Psoas muscle (tissue), 8 donors: Measurements from ENCODE around the gene BBIP1. TPM values are rescaled to one million over a fixed set of nuclear protein-coding genes. Genes with fewer than 3 reads are reported as not detected.
A peak's percentile ranks its signal among the peaks of the same experiment; 100 is the strongest.

ENCODE experiments used
- ATAC-seq, 4 donors: fragments of 200-7000 bp; cut with Tn5 transposase; one replicate each; pipeline ENCODE4 v1.9.1; 2020; ENCODE audit warnings: moderate library complexity in 3 of 4, mild to moderate bottlenecking in 2 of 4
- DNase-seq, 2 donors: peaks; one replicate each; pipeline ENCODE4 v3.0.0-alpha.2; 2020
- H3K27ac ChIP-seq: fragments of 200-600 bp; one replicate; pipeline ENCODE4 v1.8.0; 2022
- H3K27me3 ChIP-seq, 3 donors: fragments of 200-600 bp in 1 of 3; one replicate each; pipeline versions ENCODE4 v1.6.1 to v1.8.0; 2013 to 2022; ENCODE audit warnings: low read length in 2 of 3, mild to moderate bottlenecking in 2 of 3, moderate library complexity in 1 of 3; ENCODE audit not compliant: insufficient read depth in 3 of 3
- H3K36me3 ChIP-seq, 2 donors: fragments of 200-600 bp in 1 of 2; one replicate each; pipeline versions ENCODE4 v1.6.1 to v1.8.0; 2013 to 2022; ENCODE audit warnings: low read depth in 1 of 2, mild to moderate bottlenecking in 1 of 2, moderate library complexity in 1 of 2; ENCODE audit not compliant: insufficient read depth in 1 of 2
- H3K4me1 ChIP-seq: fragments of 200-600 bp; one replicate; pipeline ENCODE4 v1.8.0; 2022
- H3K4me3 ChIP-seq: fragments of 200-600 bp; one replicate; pipeline ENCODE4 v1.8.0; 2022; ENCODE audit warnings: mild to moderate bottlenecking
- H3K9me3 ChIP-seq: fragments of 200-600 bp; one replicate; pipeline ENCODE4 v1.8.0; 2022
- WGBS, 3 donors: extraction: QIAGEN DNeasy Blood & Tissue Kit; methylation state at CpG; one replicate each; pipeline versions ENCODE4 v1.1.6 to v1.1.7; 2013; 5-methylcytosine and 5-hydroxymethylcytosine counted together
- intact Hi-C, 2 donors: fragments of 100-400 bp; cut with DNase I; formaldehyde crosslinking; loops; one replicate each; pipeline versions ENCODE4 v1.11.0 to v1.14.2; 2022
- polyA plus RNA-seq, 3 donors: library from polyadenylated mRNA; stranded (reverse); fragments of 200-250 nt; gene quantifications; one replicate each; pipeline ENCODE4 v1.2.3, GENCODE V29; 2013
- total RNA-seq, 4 donors: library from RNA; stranded (reverse); fragmentation: NEBNext Ultra II Directional in 2 of 4; extraction: Animal tissue kit (Norgen Biotek cat#: 25700) in 2 of 4; gene quantifications; one replicate each; pipeline versions ENCODE4 v1.2.1 to v1.2.4, GENCODE V29; 2021 to 2023
- TF ChIP-seq, protein P1 (sequence below): fragments of 200-600 bp; IDR thresholded peaks from one replicate; pipeline ENCODE4 v1.8.0; 2022; ENCODE audit warnings: antibody characterized with exemption
- donor health status: healthy with polysubstance abuse.
- donor health status: DM: no; HTN: no; CAD: no; lungs with moderate emphysema.
- donor health status: Bipolar disorder and iron deficiency.
- donor health status: healthy.
- donor health status: DM: yes; HTN: yes; CAD: no.
- donor health status: DM: no; HTN: no; CAD: no.
- donor health status: DM: no; HTN: no; CAD: no.
- donor health status: DM: yes; HTN: yes; CAD: no.

The BBIP1 gene
- total and polyA plus RNA-seq, 7 donors: 14.8 to 30.2 (median 16.5) TPM

DNA sequence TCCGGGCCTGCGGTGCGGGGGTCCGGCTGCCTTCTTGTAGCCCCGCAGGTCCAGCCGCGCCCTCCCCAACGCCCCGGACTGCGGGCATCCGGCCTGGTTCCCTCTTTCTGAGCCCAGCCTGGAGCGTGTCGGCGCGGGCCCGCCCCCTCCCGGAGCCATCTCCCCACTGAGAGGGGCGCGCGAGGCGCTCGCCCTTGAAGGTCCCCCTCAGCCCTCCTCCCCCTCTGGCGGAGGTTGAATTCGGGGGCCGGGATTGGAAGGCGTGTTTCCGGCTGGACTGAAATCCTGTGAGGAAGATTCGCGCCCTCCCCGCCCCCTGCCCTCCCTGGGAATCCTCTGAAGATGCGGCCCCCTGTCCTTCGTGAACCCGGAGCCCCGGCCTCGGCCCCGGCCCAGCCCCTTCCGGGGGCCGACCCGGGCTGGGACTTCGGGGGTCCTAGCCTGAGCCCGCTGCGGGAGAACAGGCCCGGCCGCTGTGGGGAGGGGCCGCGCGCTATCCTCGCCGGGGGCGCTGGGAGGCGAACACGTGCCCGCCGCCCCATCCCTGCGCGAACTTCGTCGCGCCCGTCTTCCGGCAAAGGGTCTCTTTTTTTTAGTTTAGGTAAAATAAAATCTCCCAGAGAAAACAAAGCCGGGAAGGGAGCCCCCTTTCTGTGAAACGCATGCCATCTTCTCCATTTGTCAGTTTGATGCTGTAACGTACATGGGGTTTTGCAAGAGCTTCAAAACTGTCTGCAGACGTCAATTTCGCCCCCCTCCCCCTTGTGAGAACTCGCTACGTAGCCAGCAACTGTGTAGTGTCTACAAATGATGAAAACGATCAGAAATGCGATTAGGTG, 46.6 kb downstream of the BBIP1 start:
- ATAC-seq (peak; percentile 68 to 79 (median 74)), DNase-seq (peak; percentile 63 to 82)
- peaks cover 22% of the 10 kb centered on the region for H3K4me1 ChIP-seq
- H3K36me3 ChIP-seq: peaks cover 0 to 13% of the 10 kb centered on the region in 2 donors
- intact Hi-C loops: loop anchor here (5.0 kb wide), 3 partner anchors 45 to 70 kb away; no protein-coding TSS in a partner anchor
- WGBS, 3 donors: 0 to 1% (median 0%) methylated on average over 50 to 70 of the region's 70 CpGs
- H3K27me3 ChIP-seq: no peaks in the 10 kb centered on the region
- peak overlapping the region; percentile 96 for H3K4me3 ChIP-seq
- no peaks in the 10 kb centered on the region for H3K9me3 ChIP-seq
- H3K27ac ChIP-seq: peak overlapping the region; percentile 96
- TF ChIP-seq, protein P1, sequence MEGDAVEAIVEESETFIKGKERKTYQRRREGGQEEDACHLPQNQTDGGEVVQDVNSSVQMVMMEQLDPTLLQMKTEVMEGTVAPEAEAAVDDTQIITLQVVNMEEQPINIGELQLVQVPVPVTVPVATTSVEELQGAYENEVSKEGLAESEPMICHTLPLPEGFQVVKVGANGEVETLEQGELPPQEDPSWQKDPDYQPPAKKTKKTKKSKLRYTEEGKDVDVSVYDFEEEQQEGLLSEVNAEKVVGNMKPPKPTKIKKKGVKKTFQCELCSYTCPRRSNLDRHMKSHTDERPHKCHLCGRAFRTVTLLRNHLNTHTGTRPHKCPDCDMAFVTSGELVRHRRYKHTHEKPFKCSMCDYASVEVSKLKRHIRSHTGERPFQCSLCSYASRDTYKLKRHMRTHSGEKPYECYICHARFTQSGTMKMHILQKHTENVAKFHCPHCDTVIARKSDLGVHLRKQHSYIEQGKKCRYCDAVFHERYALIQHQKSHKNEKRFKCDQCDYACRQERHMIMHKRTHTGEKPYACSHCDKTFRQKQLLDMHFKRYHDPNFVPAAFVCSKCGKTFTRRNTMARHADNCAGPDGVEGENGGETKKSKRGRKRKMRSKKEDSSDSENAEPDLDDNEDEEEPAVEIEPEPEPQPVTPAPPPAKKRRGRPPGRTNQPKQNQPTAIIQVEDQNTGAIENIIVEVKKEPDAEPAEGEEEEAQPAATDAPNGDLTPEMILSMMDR: no peak

DNA sequence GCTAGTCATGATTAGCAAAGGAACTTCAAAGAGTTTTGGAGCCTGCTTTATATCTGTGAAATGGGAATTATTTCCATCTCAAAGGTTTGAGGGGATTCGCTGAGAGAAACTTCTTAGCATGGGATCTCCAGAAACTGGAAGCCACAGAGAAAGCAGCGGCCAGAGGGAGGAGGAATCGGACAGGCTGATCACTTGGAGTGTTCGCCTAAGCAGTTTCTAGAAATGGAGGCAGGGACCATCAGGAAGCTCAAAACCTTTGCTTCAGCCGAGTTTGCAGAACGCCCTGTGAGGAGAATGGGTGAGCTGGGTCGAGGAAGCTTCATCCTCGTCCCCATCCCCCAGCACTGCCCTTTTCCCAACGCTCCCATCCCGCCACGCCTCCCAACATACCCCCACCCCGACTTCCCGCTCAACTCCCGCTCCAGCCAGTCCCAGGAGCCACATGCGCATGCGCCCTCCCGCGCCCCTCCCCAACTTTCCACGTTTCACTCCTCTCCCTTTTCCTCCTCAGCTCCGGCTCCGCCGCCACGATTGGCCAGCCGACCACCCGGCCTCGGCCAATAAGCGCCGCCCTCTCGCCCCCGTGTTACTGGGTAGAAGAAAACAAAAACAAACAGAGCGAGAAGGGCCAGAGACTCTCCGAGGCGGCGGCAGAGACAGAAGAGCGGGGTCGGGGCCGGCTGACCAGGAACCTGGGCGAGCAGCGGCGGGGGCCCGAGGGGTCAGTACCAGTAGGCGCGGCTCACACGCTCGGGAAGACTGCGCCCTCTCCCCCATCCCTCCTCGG, 47.5 kb downstream of the BBIP1 start, which contains the start of gene PDCD4:
TSS of gene PDCD4 (plus strand) at position 631 of the 787 bp plus-strand sequence. CDS start 4,100 bp downstream, outside the sequence.
- Histone ChIP-seq H3K9me3 (no peaks in the 10 kb centered on the region), H3K36me3 (peaks cover 0 to 6% of the 10 kb centered on the region in 2 donors), H3K4me1 (peaks cover 22% of the 10 kb centered on the region), H3K4me3 (peak within 1 kb of the TSS; percentile 96), H3K27me3 (no peaks in the 10 kb centered on the region), H3K27ac (peak within 1 kb of the TSS; percentile 96)
- DNase-seq (peak; percentile 99 to 100), ATAC-seq (peak; percentile 97 to 98 (median 98))
- WGBS, 3 donors: 0% methylated on average over 46 to 47 of the region's 47 CpGs
- intact Hi-C loops: loop anchor here (1.0 to 5.0 kb wide), 4 partner anchors 44 to 69 kb away; partner anchors contain the start of genes BBIP1 (in 1 of the 2) and SHOC2 (in 1 of the 2)
- TF ChIP-seq, protein P1: no peak

DNA sequence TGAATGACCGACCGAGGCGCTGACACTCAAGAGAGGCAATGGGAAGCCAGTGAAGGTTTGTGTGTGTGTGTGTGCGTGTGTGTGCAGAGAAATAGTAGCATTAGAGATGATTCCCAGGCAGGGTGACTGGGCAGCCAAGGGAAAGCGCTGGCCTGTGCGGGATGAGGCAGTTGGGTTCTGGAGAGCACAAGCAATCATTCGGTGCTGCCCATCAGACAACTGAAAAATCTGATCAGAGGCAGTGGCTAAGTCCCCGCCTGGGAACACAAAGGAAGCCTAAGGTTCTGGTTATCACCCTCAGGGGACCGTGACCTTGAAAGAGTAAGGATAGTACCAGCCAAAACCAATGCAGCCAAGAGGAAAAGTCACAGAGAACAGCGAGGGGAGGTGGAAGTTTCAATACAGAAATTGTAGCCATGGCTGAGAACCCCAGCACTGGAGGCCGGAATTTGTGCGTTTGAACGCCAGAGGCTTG, 48.1 kb downstream of the BBIP1 start:
- peak overlapping the region; percentile 96 for H3K4me3 ChIP-seq
- ATAC-seq (no peak), DNase-seq (peak in 1 of 2 donors; percentile 56)
- H3K4me1 ChIP-seq: peaks cover 22% of the 10 kb centered on the region
- no peaks in the 10 kb centered on the region for H3K9me3 ChIP-seq
- 36 to 51% (median 37%) methylated on average over 13 of the region's 13 CpGs for WGBS, 3 donors
- TF ChIP-seq, protein P1: no peak
- peaks cover 0 to under 1% of the 10 kb centered on the region in 2 donors for H3K36me3 ChIP-seq
- H3K27ac ChIP-seq: peak overlapping the region; percentile 96
- intact Hi-C loops: loop anchor here (1.0 to 5.0 kb wide), 4 partner anchors 44 to 69 kb away; partner anchors contain the start of genes BBIP1 (in 1 of the 2) and SHOC2 (in 1 of the 2)
- H3K27me3 ChIP-seq: no peaks in the 10 kb centered on the region

DNA sequence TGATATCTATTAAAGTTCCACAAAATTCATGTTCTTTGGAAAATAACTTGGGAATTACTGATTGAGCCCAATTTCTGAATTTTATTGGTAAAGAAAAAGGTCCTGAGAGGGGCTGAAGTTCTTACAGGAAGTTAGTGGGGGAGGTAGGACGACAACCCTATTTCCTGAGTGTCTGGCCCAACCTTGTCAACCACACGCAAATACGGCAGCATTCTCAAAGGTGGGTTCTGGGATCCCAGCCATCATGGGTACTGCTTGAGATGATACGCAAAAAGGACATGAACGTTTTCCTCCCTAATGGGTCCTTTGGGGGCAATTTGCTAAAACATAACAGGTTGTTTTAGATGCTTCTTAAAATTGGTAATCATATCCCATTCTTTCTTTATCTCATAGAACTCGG, 50.0 kb downstream of the BBIP1 start:
- Histone ChIP-seq H3K27me3 (no peaks in the 10 kb centered on the region), H3K36me3 (no peaks in the 10 kb centered on the region), H3K27ac (no peak overlapping the region), H3K4me3 (no peak overlapping the region), H3K4me1 (peaks cover 16% of the 10 kb centered on the region), H3K9me3 (no peaks in the 10 kb centered on the region)
- intact Hi-C loops: no loop called here
- DNase-seq (no peak), ATAC-seq (no peak)
- WGBS, 3 donors: 77 to 84% (median 81%) methylated on average over 6 of the region's 6 CpGs
- TF ChIP-seq, protein P1: no peak
